ENCODE results near the gene C12orf60.

C12orf60 gene

GRCh38 chr12:14777271-14777670, 26.2 kb upstream of the C12orf60 start:
- DNase-seq (ENCODE audit: low read depth), result peak; percentile 5

- peak; percentile 37 for DNase-seq (ENCODE audit: low read depth)
Measured at GRCh38 chr12:14779834-14780233, 23.6 kb upstream of the C12orf60 start.

- no peak for DNase-seq (ENCODE audit: low read depth)
Measured at GRCh38 chr12:14780859-14781258, 22.6 kb upstream of the C12orf60 start.

GRCh38 chr12:14781563-14781962, 21.9 kb upstream of the C12orf60 start:
- no peak for DNase-seq (ENCODE audit: low read depth)

- DNase-seq (ENCODE audit: low read depth), result no peak
Measured at GRCh38 chr12:14782756-14783155, 20.7 kb upstream of the C12orf60 start.

- DNase-seq (ENCODE audit: low read depth), result no peak
Measured at GRCh38 chr12:14784471-14784870, 19.0 kb upstream of the C12orf60 start.

GRCh38 chr12:14785568-14785967, 17.9 kb upstream of the C12orf60 start:
- DNase-seq (ENCODE audit: low read depth), result no peak

GRCh38 chr12:14795028-14795448, 8.4 kb upstream of the C12orf60 start:
- DNase-seq (ENCODE audit: low read depth), result peak; percentile 8

- DNase-seq (ENCODE audit: low read depth), result no peak
Measured at GRCh38 chr12:14802247-14802646, 1.2 kb upstream of the C12orf60 start.

GRCh38 chr12:14802721-14803010, 804 bp upstream of the C12orf60 start:
- DNase-seq (ENCODE audit: low read depth), result no peak

GRCh38 chr12:14803830-14804160, 325 bp downstream of the C12orf60 start:
- no peak for DNase-seq (ENCODE audit: low read depth)

GRCh38 chr12:14810167-14810952, 6.9 kb downstream of the C12orf60 start:
- no peak for DNase-seq (ENCODE audit: low read depth)

- peak; percentile 43 for DNase-seq (ENCODE audit: low read depth)
Measured at GRCh38 chr12:14810953-14811483, 7.5 kb downstream of the C12orf60 start.

- no peak for DNase-seq (ENCODE audit: low read depth)
Measured at GRCh38 chr12:14811486-14811885, 8.0 kb downstream of the C12orf60 start.

- DNase-seq (ENCODE audit: low read depth), result no peak
Measured at GRCh38 chr12:14814014-14814413, 10.5 kb downstream of the C12orf60 start, which contains the start of gene SMCO3. Gene SMCO3, minus strand, starts transcription at chr12:14814182. Its CDS starts 7,502 bp downstream, at chr12:14806680.

GRCh38 chr12:14824012-14824634, 20.7 kb downstream of the C12orf60 start:
- peak; percentile 52 for DNase-seq (ENCODE audit: low read depth)

- DNase-seq (ENCODE audit: low read depth), result peak; percentile 65
Measured at GRCh38 chr12:14825256-14825655, 21.8 kb downstream of the C12orf60 start.

- DNase-seq (ENCODE audit: low read depth), result no peak
Measured at GRCh38 chr12:14826491-14826890, 23.0 kb downstream of the C12orf60 start.

GRCh38 chr12:14827043-14827442, 23.6 kb downstream of the C12orf60 start:
- no peak for DNase-seq (ENCODE audit: low read depth)

- DNase-seq (ENCODE audit: low read depth), result peak; percentile 63
Measured at GRCh38 chr12:14828892-14829291, 25.4 kb downstream of the C12orf60 start.

GRCh38 chr12:14833336-14833735, 29.9 kb downstream of the C12orf60 start:
- DNase-seq (ENCODE audit: low read depth), result no peak

- peak; percentile 37 for DNase-seq (ENCODE audit: low read depth)
Measured at GRCh38 chr12:14833952-14834351, 30.5 kb downstream of the C12orf60 start.

- no peak for DNase-seq (ENCODE audit: low read depth)
Measured at GRCh38 chr12:14834509-14834908, 31.0 kb downstream of the C12orf60 start.
